Measurements from ENCODE around the gene MTERF2. TPM values are rescaled to one million over a fixed set of nuclear protein-coding genes. Genes with fewer than 3 reads are reported as not detected.

Gene MTERF2
- total and polyA plus RNA-seq, 2 donors (not counting 3 experiments of a cell fraction or from before 2014, with no cell fraction given) = 3.4 to 9.6 TPM

DNA sequence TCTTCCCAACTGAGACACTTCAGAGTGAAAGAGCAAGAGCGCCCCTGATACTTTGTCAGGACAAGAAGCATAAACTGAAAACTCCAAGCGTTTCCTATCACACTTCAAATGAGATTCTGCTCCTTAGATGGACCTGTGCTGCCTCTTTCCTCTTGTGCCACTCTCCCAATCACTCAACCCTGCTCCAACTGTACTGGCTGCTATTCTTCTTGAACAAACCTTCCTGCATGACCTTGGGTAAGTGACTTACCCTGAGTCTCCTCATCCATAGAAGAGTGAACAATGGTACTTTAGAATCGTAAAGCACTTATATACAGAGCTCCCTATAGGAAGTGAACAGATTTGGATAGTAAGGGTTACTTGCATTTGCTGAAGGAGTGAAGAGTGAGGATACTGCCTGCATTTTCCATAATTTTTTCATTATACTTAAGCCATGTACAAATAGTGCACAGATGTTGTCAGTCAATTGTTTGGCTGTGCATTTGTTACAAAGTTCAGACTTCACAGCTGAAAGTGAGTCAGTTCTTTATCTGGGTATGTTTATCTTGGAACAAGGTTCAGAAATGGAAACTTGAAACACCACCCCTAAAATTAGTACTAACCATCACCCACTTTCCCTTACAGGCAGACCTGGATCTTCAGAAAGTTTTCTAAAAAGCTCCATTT, 10.8 kb downstream of the MTERF2 start:
- H3K79me2 ChIP-seq (ENCODE audit: control insufficient read depth, insufficient read depth, low read length) = peaks cover 1% of the 10 kb centered on the region
- no peak overlapping the region for H3K4me2 ChIP-seq (ENCODE audit: insufficient read depth, low read length)
- no peak overlapping the region for H3K4me3 ChIP-seq (replicated peaks in 1 of 3; ENCODE audit: insufficient read depth in 1 of 3, low read depth in 1 of 3, low read length in 3 of 3)
- H2AFZ ChIP-seq (ENCODE audit: low read depth, low read length) = no peak overlapping the region
- peaks cover 24% of the 10 kb centered on the region for H3K4me1 ChIP-seq (ENCODE audit: control insufficient read depth, extremely low read depth, insufficient read depth, low read length)
- FAIRE-seq = no peak
- no TSS peak for BruUV-seq (replicated peaks)
- intact Hi-C loops (cut with micrococcal nuclease) (no loop called here), dilution Hi-C loops (cut with MboI; ENCODE audit: extremely low pct_ligation_motif_present, low sequenced_read_pairs) (no loop called here)
- H4K20me1 ChIP-seq (replicated peaks; ENCODE audit: control insufficient read depth, extremely low read depth, insufficient read depth, low read length) = peaks cover 8% of the 10 kb centered on the region
- H3K27ac ChIP-seq (ENCODE audit: insufficient read depth, low read depth, low read length) = peak overlapping the region; percentile 4
- H3K9me1 ChIP-seq (replicated peaks; ENCODE audit: control insufficient read depth, extremely low read depth, insufficient read depth, low read length) = no peaks in the 10 kb centered on the region
- TF ChIP-seq, protein P1, sequence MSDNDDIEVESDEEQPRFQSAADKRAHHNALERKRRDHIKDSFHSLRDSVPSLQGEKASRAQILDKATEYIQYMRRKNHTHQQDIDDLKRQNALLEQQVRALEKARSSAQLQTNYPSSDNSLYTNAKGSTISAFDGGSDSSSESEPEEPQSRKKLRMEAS (IDR thresholded peaks at IDR 0.05; ENCODE audit: insufficient read depth, insufficient read length) = no peak
- TF ChIP-seq FOS (IDR thresholded peaks at IDR 0.05; ENCODE audit: borderline replicate concordance, insufficient read depth, low read length) = peak; percentile 54
- peak; percentile 36 for TF ChIP-seq POLR2A (IDR thresholded peaks at IDR 0.05; ENCODE audit: low read depth, low read length)
- TF ChIP-seq MYC (IDR thresholded peaks at IDR 0.05; ENCODE audit: low read depth, low read length) = no peak
- peak; percentile 17 for TF ChIP-seq POLR2AphosphoS5 (IDR thresholded peaks at IDR 0.05; ENCODE audit: insufficient read depth, low read depth, low read length)
- no peak for TF ChIP-seq CTCF (IDR thresholded peaks at IDR 0.05; ENCODE audit: extremely low read depth in 1 of 2, insufficient read depth in 1 of 2, low read depth in 1 of 2, low read length in 2 of 2)
- no peak for TF ChIP-seq EZH2 (IDR thresholded peaks at IDR 0.05; ENCODE audit: borderline replicate concordance, low read depth, low read length, severe bottlenecking)
- TF ChIP-seq JUN (IDR thresholded peaks at IDR 0.05; ENCODE audit: borderline replicate concordance, insufficient read depth, insufficient read length, low read depth) = peak; percentile 32
- no peaks in the 10 kb centered on the region for H3K27me3 ChIP-seq (ENCODE audit: control insufficient read depth in 2 of 2, insufficient read depth in 2 of 2, low read length in 2 of 2)
- H3K36me3 ChIP-seq (ENCODE audit: control insufficient read depth in 2 of 2, extremely low read depth in 1 of 2, insufficient read depth in 2 of 2, low read length in 2 of 2) = peaks cover 2 to 11% of the 10 kb centered on the region in 2 experiments
- ChIA-PET POLR2A (interaction anchor here (1.1 to 1.2 kb wide), 2 partner anchors 11 to 20 kb away, joined by 3 to 10 read pairs; partner anchors contain the start of genes MTERF2 and TMEM263), CTCF (interaction anchor here (3.1 kb wide), 1 partner anchor 20 kb away, joined by 10 read pairs; the partner anchor contains the start of gene TMEM263)
- no peaks in the 10 kb centered on the region for H3K9me3 ChIP-seq (replicated peaks; ENCODE audit: control insufficient read depth, insufficient read depth, low read length)
- no peak overlapping the region for H3K9ac ChIP-seq (replicated peaks; ENCODE audit: extremely low read depth, insufficient read depth, low read length)
- DNase-seq (ENCODE audit: low read depth, low spot score) = peak; percentile 82
